Measurements from ENCODE around the gene EFNA1. TPM values are rescaled to one million over a fixed set of nuclear protein-coding genes. Genes with fewer than 3 reads are reported as not detected.

The EFNA1 gene
- total and polyA plus RNA-seq, 2 experiments from 2014 or later = 78.7 to 172 TPM

DNA sequence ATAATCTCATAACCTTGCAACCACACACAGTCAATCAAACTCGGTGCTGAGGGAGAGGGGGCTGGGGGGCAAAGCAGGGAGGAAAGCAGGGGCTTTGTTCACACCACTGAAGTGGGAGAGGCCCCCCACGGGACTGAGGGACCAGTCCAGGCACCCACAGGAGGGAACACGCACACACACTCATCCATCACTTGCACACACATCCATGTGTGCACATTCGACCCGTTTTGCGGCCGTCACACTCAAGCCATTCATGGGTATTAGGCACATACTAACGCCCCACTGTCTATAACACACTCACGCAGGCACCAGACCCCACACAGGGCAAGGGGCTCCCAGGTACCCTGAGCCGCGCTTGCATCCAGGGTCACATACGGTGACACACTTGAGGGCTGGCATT, 35.0 kb upstream of the EFNA1 start:
- Histone ChIP-seq H3K27me3 (no peaks in the 10 kb centered on the region), H2AFZ (no peak overlapping the region), H3K36me3 (replicated peaks; ENCODE audit: insufficient read depth, low read depth) (no peaks in the 10 kb centered on the region), H3K4me1 (ENCODE audit: insufficient read depth) (peaks cover 3% of the 10 kb centered on the region), H3K79me2 (no peaks in the 10 kb centered on the region), H3K9me2 (replicated peaks; ENCODE audit: insufficient read depth) (no peaks in the 10 kb centered on the region), H3K4me3 (no peak overlapping the region), H3K9me3 (ENCODE audit: low read depth) (no peaks in the 10 kb centered on the region), H3K27ac (no peak overlapping the region), H3K4me2 (no peak overlapping the region), H4K20me1 (ENCODE audit: insufficient read depth, poor library complexity, severe bottlenecking) (no peaks in the 10 kb centered on the region)
- TF ChIP-seq, protein P1, sequence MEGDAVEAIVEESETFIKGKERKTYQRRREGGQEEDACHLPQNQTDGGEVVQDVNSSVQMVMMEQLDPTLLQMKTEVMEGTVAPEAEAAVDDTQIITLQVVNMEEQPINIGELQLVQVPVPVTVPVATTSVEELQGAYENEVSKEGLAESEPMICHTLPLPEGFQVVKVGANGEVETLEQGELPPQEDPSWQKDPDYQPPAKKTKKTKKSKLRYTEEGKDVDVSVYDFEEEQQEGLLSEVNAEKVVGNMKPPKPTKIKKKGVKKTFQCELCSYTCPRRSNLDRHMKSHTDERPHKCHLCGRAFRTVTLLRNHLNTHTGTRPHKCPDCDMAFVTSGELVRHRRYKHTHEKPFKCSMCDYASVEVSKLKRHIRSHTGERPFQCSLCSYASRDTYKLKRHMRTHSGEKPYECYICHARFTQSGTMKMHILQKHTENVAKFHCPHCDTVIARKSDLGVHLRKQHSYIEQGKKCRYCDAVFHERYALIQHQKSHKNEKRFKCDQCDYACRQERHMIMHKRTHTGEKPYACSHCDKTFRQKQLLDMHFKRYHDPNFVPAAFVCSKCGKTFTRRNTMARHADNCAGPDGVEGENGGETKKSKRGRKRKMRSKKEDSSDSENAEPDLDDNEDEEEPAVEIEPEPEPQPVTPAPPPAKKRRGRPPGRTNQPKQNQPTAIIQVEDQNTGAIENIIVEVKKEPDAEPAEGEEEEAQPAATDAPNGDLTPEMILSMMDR (IDR thresholded peaks at IDR 0.05; ENCODE audit: poor library complexity) = no peak
- TF ChIP-seq EZH2phosphoT487 (IDR thresholded peaks at IDR 0.05; ENCODE audit: low read depth, severe bottlenecking, unreplicated experiment) (no peak), EZH2 (IDR thresholded peaks at IDR 0.05; ENCODE audit: borderline replicate concordance) (no peak)
- WGBS (ENCODE audit: low lambda C conversion rate, missing lambda C conversion rate) = 95% methylated on average over 12 of the region's 12 CpGs
- no peak for DNase-seq (ENCODE audit: low spot score)

DNA sequence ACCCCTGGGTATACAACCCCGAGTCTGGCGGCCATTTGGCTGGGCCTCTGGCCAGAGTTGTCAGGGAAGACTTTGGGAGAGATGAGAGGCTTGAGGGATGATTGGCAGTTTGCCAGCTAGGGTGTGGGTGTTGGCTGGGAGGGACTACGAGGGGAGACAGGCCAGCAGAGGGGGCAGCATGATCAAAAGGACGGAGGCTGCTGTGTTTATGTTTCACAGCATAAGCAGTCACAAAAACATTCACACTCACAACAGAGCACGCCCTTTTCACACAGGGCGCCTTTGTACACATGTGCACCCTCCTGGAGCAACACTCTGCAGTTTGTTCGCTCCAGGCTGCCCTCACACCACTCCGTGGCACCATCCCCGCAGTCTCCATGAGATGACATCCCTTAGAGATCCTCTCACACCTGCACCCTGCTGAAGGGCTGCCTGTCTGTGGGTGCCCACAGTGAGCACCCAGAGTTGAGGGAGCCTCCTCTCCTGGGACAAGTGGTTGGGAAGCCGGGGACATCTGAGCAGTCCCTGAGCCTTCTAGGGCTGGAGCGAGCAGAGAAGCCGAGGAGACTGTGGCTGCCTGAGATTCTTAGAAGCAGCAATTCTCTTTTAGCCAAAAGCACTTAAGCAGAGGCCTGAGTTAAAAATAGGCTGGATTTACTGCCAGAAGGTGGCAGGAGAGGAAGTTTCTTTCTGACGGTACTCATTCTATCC, 33.6 kb upstream of the EFNA1 start:
- TF ChIP-seq EZH2 (IDR thresholded peaks at IDR 0.05; ENCODE audit: borderline replicate concordance) (no peak), EZH2phosphoT487 (IDR thresholded peaks at IDR 0.05; ENCODE audit: low read depth, severe bottlenecking, unreplicated experiment) (no peak)
- TF ChIP-seq, protein P1 (IDR thresholded peaks at IDR 0.05; ENCODE audit: poor library complexity) = peak; percentile 56
- WGBS (ENCODE audit: low lambda C conversion rate, missing lambda C conversion rate) = 36% methylated on average over 13 of the region's 13 CpGs
- H3K4me2 ChIP-seq = peak overlapping the region; percentile 59

DNA sequence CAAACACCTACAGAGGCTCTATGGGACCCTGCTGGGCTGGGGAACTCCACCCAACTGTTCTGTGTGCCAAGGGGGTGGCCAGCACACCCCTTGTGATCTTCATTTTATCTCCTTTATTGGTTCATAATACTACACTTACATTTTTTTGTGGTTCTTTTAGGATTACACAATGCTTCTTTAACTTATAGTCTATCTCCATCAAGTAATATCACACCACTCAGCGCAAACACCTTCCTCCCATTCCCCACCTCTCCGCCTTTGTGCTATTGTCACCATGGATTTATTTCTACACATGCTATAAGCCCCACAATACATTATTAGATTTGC, 33.1 kb upstream of the EFNA1 start:
- TF ChIP-seq EZH2phosphoT487 (IDR thresholded peaks at IDR 0.05; ENCODE audit: low read depth, severe bottlenecking, unreplicated experiment) (no peak), EZH2 (IDR thresholded peaks at IDR 0.05; ENCODE audit: borderline replicate concordance) (no peak)
- TF ChIP-seq, protein P1 (IDR thresholded peaks at IDR 0.05; ENCODE audit: poor library complexity) = no peak
- H3K4me1 ChIP-seq (ENCODE audit: insufficient read depth) = peaks cover 3% of the 10 kb centered on the region
- peak overlapping the region; percentile 9 for H3K27ac ChIP-seq
- no peak for DNase-seq (ENCODE audit: low spot score)
- no peaks in the 10 kb centered on the region for H3K27me3 ChIP-seq
- H3K79me2 ChIP-seq = no peaks in the 10 kb centered on the region
- no peaks in the 10 kb centered on the region for H4K20me1 ChIP-seq (ENCODE audit: insufficient read depth, poor library complexity, severe bottlenecking)
- H2AFZ ChIP-seq = no peak overlapping the region
- H3K9me3 ChIP-seq (ENCODE audit: low read depth) = no peaks in the 10 kb centered on the region
- 82% methylated on average over 2 of the region's 2 CpGs for WGBS (ENCODE audit: low lambda C conversion rate, missing lambda C conversion rate)
- H3K36me3 ChIP-seq (replicated peaks; ENCODE audit: insufficient read depth, low read depth) = no peaks in the 10 kb centered on the region
- H3K9me2 ChIP-seq (replicated peaks; ENCODE audit: insufficient read depth) = no peaks in the 10 kb centered on the region
- H3K4me2 ChIP-seq = peak overlapping the region; percentile 59
- H3K4me3 ChIP-seq = no peak overlapping the region

More for the DNA sequence above, 33.6 kb upstream of the EFNA1 start:
- Histone ChIP-seq H3K79me2 (no peaks in the 10 kb centered on the region), H3K27ac (peak overlapping the region; percentile 74), H3K4me1 (ENCODE audit: insufficient read depth) (peaks cover 3% of the 10 kb centered on the region), H3K9me2 (replicated peaks; ENCODE audit: insufficient read depth) (no peaks in the 10 kb centered on the region), H4K20me1 (ENCODE audit: insufficient read depth, poor library complexity, severe bottlenecking) (no peaks in the 10 kb centered on the region), H3K4me3 (no peak overlapping the region), H2AFZ (no peak overlapping the region), H3K36me3 (replicated peaks; ENCODE audit: insufficient read depth, low read depth) (no peaks in the 10 kb centered on the region), H3K27me3 (no peaks in the 10 kb centered on the region), H3K9me3 (ENCODE audit: low read depth) (no peaks in the 10 kb centered on the region)
- DNase-seq (ENCODE audit: low spot score) = peak; percentile 72
